HG03175 (cell line): ENCODE data around the gene ADGRB2.

Source experiments
- ATAC-seq: cut with Tn5 transposase; IDR thresholded peaks from one replicate; pipeline ENCODE4 v1.9.1; 2021; ENCODE audit warnings: mild to moderate bottlenecking, moderate library complexity; ENCODE audit not compliant: unreplicated experiment

Gene ADGRB2

DNA sequence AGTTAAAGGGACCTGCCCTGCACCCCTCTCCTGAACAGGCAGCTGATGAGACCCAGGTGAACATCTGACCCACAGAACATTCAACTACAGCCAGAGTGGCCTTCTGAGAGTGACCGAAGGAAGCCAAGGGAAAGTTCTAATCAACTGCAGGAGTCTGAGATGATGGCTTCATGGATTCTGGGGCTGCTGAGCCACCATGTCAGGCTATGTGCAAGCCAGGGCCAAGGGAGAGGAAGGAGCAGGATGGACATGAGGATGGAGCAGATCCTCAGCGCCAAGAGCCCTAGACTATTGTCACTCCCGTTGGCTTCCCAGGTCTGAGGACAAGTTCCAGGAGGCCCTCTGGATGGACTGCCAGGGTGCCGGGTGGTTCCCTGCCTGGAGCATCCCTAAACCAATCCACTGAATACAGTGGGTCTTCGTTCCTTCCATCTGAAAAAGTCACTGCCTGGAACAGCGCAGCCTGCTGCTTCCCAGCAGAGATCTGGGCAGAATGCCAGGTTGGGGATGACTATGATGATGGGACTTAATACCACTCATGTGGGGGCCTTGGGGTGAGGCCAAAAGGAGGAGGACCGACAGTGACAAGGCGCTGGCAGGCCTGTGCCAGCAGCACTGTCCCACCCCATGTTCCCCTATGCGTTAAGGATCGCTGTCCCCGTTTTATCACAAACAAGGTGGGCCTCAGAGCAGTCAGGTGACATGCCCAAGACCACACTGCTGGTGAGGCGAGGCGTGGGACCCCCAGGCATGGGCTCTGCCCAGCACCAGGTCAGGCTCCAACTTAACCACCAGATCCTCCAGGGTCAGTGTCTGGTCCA lies 31.9 kb upstream of the ADGRB2 start:
- no peak for ATAC-seq

DNA sequence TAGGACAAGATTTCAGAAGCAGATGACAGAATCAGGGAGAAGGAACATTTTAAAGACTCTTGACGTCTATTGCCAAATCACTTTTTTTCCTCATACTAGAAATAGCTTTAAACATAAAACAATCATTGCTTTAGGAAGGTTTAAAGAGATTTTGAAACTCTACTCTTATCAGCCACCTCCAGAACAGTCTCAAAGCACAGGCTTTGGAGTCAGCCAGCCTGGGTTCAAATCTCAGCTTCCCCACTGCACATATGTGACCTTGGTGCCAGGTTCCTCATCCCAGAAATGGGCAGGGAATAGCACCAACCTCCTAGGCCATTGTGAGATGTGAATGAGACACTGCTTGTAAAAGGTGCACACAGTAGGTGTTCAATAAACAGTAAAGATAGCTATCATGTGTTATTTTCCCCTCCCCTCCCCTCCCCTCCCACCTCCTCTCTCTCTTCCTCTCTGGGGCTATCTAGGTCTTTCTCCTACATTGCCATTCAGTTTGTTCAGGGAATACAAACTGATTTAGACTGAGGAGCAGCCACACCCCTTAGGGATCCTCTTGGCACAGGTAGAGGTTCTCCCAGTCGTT lies 31.0 kb upstream of the ADGRB2 start:
- no peak for ATAC-seq

DNA sequence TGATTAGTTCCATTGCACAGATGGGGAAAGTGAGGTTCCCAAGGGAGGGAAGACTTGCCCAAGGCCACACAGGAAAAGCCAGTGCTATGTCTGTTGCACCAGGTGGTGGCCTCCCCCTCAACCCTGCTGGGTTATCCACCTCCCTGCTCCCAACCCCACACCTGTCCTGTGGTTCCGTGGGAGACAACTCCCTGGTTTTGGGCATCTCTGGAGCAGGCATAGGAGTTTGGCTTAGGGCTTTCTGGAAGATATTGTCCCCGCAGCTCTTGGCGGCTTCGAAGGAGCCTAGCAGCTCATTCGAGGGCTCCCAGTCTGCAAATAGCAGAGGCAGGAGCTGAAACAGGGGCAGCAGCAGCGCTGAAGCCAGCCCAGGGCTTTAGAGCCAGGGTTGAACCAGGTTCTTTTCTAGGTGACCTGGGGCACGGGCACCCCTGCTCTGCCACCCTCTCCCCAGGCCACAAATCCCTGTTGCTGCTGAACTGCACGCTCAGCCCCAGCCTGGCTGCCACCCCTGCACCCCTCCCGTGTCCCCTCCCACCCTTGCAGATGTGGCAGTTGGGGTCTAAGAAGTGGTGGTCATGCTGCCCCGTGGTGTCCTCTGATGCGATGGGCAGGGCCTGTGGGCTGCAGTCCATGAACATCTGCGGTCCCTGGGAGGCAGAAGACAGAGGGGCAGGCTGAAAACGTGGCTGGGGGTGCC lies 29.6 kb upstream of the ADGRB2 start:
- ATAC-seq = no peak

DNA sequence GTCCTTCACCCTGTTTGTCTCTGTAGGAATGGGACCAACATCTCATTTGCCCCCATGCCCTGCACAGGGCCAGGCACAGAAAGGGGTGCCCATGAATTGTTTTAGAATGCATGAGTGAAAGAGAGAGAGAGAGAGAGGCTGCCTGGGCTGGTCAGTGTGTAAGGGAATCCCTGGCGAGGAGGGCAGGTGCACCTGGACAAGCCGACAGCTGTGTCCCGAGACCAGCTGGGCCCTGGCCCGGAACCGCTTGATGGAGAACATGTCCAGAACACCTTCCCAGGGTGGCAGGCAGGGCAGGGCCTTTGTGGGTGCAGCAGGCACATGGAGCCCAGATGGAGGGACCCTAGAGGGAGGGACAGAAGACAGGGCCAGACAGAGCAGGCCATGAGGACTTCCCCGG lies 28.9 kb upstream of the ADGRB2 start:
- ATAC-seq = no peak

DNA sequence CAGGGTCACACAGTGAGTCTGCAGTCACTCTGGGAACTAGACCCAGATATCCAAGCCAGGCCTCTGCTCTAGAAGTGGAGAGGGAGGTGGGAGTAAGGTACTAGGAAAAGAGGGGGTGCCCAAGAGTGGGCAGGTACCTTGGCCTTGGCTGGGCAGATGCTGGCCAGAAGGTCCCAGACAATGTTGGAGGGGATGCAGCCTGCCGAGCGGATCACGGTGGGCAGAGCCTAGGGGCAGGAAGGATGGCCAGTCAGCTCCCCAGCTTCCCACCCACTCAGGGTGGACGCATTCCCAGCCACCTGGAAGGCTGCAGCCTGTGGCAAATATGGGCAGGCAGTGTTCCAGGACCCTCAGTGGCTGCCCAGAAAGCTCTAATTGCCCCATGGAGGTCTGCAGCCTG lies 28.4 kb upstream of the ADGRB2 start:
- ATAC-seq = no peak

DNA sequence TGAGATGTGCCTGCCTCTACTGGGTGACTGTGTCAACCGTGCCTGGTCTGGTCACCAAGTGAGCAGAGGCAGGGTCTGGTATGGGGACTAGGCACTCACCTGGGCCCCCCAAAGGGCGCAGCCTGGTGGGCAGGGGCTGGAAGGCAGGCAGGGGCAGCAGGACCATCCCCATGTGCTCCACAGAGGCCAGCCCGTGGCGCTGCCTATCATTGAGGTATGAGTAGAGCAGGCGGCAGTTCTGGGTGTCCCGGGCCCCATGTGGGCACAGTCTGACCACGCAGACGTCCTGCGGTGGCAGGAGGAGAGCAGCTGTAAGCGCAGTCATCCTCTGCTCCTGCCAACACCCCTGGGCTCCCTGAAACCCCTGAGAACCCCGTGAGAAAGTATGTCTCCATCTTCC lies 28.0 kb upstream of the ADGRB2 start:
- ATAC-seq = no peak

DNA sequence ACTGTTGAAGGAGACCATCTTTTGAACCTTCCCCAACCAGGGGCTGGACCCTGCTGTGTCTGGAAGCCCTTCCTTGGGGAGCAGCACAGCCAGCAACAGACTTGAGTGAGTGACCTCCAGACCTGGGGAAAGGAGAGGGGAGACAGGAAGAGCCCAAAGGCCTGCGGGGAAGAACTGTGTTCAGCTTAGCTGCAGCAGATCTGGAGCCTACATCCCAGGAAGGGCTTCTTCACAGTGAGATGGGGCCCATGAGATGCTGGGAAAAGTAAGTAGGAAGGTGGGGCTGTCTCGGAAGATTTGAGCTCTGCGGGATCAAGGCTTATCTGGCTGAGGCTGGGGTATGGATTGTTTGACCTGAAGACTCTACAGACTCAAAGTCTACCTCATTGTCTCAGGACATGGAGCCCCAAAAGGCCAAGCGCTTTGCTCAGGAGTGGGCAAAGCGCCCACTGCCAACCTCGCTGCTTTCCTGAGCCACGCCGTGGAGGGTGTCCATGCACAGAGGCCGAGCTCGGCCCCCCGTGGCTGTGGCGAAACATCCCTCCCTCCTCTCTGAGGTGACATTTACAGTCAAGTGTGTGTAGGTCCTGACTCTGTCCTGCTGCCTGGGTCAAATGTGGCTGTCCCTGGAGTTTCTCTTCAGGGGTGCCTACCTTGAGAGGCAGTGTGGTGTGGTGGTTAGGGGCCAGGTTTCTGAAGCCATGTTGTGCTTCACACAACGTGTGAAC lies 27.2 kb upstream of the ADGRB2 start:
- no peak for ATAC-seq

DNA sequence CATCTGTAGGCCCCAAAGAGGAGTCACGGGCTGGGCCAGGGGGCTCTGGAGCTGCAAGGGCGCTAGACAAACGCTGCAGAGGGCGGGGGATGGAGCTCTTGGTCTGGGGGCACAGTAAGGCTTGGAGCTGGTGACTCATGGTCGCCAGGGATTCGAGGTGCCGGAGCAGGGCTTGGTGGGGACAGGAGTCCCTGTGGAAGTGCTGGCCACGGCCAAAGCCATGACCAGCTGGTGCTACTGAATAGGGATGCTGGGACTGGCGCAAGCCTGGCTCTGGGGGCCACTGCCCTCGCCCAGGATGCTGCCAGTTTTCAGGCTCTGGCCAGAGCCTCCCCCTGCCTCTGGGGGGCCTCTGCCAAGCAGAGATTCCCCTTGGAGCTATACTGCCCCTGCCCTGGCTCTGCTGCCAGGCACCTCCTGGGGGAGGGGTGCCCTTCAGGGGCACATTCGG lies 26.5 kb upstream of the ADGRB2 start:
- ATAC-seq = no peak

DNA sequence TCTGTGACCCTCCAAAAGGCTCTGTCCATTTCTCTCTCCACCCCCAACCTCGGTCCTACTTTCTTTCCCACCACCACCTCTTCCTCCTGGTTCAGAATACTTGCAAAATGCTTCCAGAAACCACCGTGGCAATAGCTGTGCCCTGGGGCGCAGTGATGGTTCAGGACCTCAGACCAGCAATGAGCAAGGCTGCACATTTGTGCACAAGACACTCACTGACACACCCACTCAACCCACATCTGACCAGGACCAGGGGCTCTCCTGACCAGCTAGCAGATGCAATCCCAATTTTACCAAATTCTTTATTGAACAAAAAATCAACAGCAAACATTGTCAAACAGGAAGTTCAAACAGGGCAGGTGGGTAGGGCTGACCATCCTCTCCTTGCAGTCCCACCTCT lies 26.0 kb upstream of the ADGRB2 start:
- ATAC-seq = no peak

DNA sequence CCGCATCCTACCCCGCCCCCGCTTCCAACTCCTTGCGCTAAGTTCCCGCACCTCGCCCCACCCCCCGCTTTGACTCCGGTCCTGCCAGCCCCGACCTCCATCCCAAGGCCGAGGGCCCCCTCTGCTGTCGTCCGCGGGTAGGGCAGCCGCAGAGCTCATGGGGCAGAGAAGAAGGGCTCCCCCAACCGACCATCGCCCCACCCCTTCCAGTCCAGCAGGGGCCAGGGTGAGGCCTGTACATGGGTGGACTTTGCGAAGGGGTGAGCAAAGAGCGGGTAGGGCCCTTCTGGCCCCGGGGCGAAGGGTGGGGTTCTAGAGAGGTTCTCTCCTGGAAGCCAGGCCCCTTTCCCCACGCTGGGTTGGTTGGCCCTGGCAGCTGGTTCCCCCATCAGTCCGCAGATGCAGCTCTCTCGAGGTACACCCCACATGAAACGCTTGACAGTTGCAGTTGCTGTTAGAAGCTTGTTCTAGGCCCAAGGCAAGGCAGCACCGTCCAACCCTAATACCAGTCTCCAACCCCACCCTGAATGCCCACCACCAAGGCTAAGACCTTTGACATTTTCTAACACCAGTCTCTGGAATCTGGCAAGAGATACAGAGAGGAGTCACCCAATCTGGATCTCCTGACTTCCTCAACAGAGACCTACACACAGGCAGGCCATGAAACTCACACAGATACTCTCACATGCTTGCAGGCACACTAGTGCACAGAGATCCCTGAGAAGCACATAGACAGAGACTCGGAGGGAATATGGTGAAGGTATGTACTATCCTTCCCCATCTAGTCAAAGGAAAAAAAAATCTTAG lies 25.3 kb upstream of the ADGRB2 start:
- peak; percentile 58 for ATAC-seq

DNA sequence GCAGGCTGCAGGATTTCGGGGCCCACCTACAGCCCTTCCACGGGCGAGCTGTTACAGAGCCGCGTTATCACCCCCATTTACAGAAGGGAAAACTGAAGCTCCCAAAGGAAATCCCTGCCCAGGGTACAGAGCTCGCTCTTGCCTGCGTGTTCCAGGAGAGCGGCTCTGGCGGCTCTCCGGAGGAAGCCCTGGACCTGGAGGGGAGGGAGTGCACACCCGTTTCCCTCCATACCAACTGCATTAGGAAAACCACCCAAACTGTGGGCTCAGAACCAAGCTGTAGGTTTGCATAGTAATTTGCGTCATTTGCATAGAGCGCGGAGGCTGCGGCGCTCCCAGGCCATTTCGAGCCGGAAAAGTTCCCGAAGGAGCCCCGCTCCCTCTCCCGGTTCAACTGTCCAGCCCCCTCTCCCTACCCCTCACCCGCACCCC lies 24.7 kb upstream of the ADGRB2 start:
- peak; percentile 27 for ATAC-seq

DNA sequence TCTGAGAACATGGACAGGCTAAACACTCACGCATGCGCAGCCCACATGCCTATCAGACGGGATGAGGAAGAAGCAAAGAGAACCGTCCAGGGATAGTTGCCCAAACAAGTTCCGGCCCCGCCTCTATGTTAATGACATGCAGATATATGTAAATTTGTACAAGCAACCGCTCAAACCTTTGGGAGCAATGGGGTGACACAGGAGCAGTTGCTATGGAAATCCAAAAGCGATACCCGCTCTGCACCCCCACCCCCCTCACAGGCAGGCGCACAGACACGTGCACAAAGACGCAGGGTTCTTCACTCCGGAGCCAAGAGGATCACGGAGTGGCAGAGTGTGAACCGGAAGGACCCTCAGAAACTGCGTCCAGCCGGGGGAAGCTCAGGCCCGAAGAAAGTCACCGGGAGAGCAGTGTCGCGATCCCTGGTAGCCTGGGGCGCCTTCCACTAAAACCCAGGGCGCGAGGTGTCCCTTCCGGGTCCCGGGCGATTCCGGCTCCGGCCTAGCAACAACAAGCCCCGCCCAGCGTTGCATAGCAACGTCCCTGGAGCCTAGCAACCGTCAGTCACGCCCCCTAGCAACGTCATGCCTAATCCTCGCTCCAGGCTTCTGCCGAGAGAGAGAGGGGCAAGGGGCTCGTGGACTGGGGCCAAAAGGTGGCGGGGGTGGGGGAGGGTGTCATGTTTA lies 24.1 kb upstream of the ADGRB2 start:
- ATAC-seq = peak; percentile 74

DNA sequence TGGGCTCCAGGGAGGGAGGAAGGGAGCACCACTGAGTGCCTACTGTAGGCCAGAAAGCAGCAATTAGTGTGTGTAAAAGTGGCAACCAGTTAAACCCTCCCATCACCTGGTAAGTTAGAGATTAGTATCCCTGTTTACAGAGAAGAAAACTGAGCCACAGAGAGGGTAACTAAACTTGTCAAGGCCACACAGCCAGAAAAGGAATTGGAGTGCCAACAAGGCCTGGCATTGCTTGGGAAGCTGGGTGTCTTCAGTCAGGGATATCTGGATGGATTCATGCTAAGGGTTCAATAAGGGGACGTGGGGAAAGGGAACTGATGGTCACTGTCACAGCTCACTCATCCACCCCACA lies 23.6 kb upstream of the ADGRB2 start:
- no peak for ATAC-seq

DNA sequence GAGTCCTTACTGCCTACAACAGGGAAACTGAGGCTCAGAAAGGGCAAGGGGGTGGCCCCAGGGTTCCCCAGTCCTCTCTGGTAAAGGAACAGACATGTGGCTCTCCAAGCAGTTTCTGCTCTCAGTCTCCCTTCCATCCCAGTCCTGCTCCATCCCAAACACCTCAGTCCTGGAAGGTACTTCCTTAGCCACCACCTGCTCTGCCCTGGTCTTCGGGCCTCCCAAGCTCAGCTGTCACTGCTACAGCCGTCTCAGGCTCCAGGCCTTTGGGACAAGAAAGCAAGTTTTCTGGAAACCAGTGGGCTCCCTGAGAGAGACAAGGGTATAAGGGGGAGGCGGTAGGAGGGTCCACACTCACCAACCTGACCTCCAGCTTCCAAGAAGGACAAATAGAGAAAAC lies 23.1 kb upstream of the ADGRB2 start:
- no peak for ATAC-seq

DNA sequence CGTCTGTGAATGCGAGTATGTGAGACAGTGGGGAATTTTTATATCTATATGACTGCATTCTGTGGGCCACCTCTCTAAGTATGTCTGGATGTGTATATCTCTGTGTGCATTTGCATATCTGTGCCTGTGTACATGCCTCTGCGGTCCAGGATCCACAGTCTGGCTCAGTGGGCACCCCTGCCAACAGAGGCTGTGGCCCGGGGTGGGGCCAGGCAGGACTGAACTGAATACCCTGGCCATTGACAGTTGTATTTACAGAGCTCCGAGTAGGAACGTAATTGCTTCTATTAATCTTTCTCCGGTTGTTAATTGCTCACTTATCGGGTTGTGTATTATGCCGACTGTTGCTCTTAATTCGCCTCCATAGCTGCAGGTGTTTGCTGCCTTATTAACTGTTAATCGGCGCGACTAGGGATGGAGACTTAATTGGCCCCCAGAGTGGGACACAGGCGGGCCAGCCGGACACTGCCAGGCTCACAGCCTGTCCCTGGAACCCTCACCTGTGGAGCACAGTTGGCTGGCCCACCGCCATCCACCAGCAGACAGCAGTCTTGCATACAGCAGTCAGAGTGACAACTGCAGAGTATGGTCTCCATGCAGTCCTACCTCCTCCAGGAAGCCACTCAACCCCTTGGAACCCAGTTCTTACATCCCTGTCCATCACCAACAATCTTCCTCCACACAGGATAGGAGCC lies 22.4 kb upstream of the ADGRB2 start:
- no peak for ATAC-seq

DNA sequence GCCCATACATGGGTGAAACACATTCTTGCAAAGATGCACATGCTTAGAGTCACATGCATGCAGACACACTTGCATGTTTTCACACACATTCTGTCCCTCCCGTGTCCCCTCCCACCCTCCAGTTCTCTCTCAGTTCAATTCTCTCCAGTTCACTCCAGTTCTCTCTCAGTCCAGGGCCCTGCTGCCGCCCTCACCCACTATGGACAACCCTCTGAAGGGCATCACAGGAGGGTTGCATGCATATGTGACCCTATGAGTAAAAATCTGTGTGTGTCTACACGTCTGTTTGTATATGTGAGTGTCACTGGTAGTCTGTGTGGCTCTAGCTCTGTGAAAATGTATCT lies 21.8 kb upstream of the ADGRB2 start:
- no peak for ATAC-seq

DNA sequence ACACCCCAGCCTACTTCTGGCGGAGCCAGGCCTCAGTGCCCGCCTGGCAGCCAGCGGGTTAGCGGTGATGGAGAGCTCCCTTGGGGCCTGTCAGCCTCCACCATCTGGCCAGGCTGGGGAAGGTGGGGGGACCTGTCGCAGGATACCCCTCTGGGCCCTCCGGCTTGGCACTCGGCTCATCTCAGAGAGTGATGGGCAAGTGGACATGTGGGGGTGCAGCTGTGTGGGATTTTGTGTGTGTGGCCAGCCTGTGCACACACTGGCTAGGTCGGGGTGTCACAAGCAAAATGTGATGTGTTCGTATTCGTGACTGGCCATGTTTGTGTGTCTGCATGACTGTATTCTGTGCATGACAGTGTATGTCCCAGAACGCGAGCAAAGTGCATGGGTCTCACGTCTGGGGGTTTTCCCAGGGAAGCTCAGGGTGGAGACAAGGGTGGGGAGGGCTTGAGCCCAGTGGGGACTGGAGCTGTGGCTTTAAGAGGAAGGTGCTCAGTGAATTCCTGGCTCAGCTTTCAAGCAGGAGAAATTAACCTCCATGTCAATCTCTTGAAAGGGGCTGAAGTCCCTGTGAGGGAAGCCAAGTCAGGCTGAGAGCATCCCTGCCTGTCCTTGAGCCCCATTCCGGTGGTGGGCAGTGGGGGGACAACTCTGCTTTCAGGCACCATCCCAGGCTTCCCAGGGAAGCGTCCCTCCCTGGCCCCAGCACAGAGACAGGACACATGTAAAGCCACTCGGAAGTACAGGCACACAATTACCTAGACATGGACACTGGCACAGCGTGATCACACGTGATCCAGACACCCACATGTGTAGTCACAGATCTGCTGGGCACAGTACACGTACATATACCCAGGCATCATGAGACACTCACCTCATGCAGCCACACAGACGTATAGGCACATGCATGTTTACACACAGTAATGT lies 21.1 kb upstream of the ADGRB2 start:
- ATAC-seq = no peak

DNA sequence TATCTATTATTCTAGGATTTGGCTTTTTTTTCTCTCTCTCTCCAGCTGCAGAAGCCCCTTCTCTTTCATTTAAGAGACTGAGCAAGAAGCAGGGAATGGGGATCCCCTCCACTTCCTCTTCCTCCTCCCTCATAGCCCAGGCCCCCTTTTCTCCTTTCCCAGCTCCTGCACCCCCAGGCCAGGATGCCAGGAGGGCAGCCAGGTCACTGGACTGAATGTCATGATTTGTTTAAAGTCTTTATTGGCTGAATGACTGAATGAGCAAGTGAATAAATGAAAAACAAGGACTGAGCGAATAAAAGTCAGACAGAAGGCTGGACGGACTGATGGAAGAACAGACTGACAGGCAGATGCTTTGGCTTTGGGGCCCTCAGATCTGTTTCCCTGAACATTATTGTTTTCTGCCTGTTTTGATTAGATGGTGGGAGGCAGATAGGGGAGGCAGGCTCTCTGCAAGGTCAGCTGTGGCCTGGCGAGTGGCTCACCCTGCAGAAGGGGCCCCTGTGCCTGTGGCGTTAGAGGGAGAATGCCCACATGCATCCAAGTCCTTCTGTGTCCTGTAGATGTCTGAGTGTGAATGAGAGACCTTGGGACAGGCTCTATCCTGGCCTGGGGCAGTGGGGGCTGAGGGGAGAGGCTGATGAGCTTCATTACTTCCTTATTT lies 20.3 kb upstream of the ADGRB2 start:
- ATAC-seq = no peak
